Neuronal stem cell (in vitro differentiated cells): Measurements from ENCODE around the gene AMZ1.
"Not testable (repeated sequence)": the region's sequence is repeated elsewhere in the genome, so short reads cannot be mapped to it uniquely, and the experiment has no call there.

Source experiments
- DNase-seq: peaks from one replicate; pipeline ENCODE4 v3.0.0-alpha.2; 2013; ENCODE audit warnings: low spot score
- H2AFZ ChIP-seq: one replicate; pipeline ENCODE4 v1.6.1; 2013; ENCODE audit warnings: mild to moderate bottlenecking, low read length, inconsistent platforms
- H2AK5ac ChIP-seq: 2 replicates; pipeline ENCODE4 v1.6.1; 2013; ENCODE audit warnings: low read depth, mild to moderate bottlenecking, inconsistent platforms, low read length, moderate library complexity, mixed read lengths
- H2BK120ac ChIP-seq: 2 replicates; pipeline ENCODE4 v1.6.1; 2013; ENCODE audit warnings: low read depth, mild to moderate bottlenecking, inconsistent platforms, low read length, moderate library complexity, mixed read lengths
- H2BK12ac ChIP-seq: one replicate; pipeline ENCODE4 v1.6.1; 2013; ENCODE audit warnings: low read length, inconsistent platforms
- H2BK15ac ChIP-seq: 2 replicates; pipeline ENCODE4 v1.6.1; 2013; ENCODE audit warnings: mild to moderate bottlenecking, low read length, inconsistent platforms, mixed read lengths
- H2BK5ac ChIP-seq: one replicate; pipeline ENCODE4 v1.6.1; 2013; ENCODE audit warnings: inconsistent platforms, mild to moderate bottlenecking, low read length, moderate library complexity
- H3K14ac ChIP-seq: one replicate; pipeline ENCODE4 v1.6.1; 2013; ENCODE audit warnings: low read length, inconsistent platforms
- H3K18ac ChIP-seq: 2 replicates; pipeline ENCODE4 v1.6.1; 2013; ENCODE audit warnings: low read length, inconsistent platforms
- H3K23ac ChIP-seq: 2 replicates; pipeline ENCODE4 v1.6.1; 2013; ENCODE audit warnings: low read depth, mild to moderate bottlenecking, mixed read lengths, low read length, inconsistent platforms; ENCODE audit not compliant: poor library complexity
- H3K27ac ChIP-seq: replicated peaks from 3 replicates; pipeline ENCODE4 v1.5.1; 2013; ENCODE audit warnings: low read length, inconsistent platforms
- H3K27me3 ChIP-seq, 3 experiments: 2 replicates each; pipeline ENCODE4 v1.6.1; 2013; ENCODE audit warnings: low read length in 3 of 3, mild to moderate bottlenecking in 2 of 3, inconsistent platforms in 1 of 3, low read depth in 1 of 3, mixed read lengths in 1 of 3, moderate library complexity in 1 of 3; ENCODE audit not compliant: control insufficient read depth in 3 of 3, insufficient read depth in 3 of 3
- H3K36me3 ChIP-seq, 2 donors: replicated peaks in 1 of 2; 2 replicates each; pipeline ENCODE4 v1.6.1; 2013; ENCODE audit warnings: low read length in 2 of 2; ENCODE audit not compliant: control insufficient read depth in 2 of 2, insufficient read depth in 2 of 2
- H3K4ac ChIP-seq: 2 replicates; pipeline ENCODE4 v1.6.1; 2013; ENCODE audit warnings: inconsistent platforms, mild to moderate bottlenecking, low read length, moderate library complexity
- H3K4me1 ChIP-seq, 2 donors: 1 replicate in 1 of 2; 2 replicates in 1 of 2; pipeline ENCODE4 v1.6.1; 2013; ENCODE audit warnings: low read length in 2 of 2, low read depth in 1 of 2; ENCODE audit not compliant: control insufficient read depth in 2 of 2, insufficient read depth in 1 of 2
- H3K4me2 ChIP-seq: one replicate; pipeline ENCODE4 v1.6.1; 2013; ENCODE audit warnings: mild to moderate bottlenecking, low read length, inconsistent platforms; ENCODE audit not compliant: insufficient read depth, poor library complexity, severe bottlenecking
- H3K4me3 ChIP-seq, 2 donors: 2 replicates each; pipeline ENCODE4 v1.5.1; 2013; ENCODE audit warnings: low read length in 2 of 2, mild to moderate bottlenecking in 2 of 2, inconsistent platforms in 1 of 2, moderate library complexity in 1 of 2
- H3K79me1 ChIP-seq: one replicate; pipeline ENCODE4 v1.6.1; 2013; ENCODE audit warnings: low read depth, mild to moderate bottlenecking, inconsistent platforms, low read length, moderate library complexity
- H3K9ac ChIP-seq: one replicate; pipeline ENCODE4 v1.6.1; 2013; ENCODE audit warnings: mild to moderate bottlenecking, low read depth, low read length, inconsistent platforms; ENCODE audit not compliant: poor library complexity
- H3K9me3 ChIP-seq, 2 donors: replicated peaks in 1 of 2; 2 replicates each; pipeline versions ENCODE3 to v1.6.1; 2013; ENCODE audit warnings: low read length in 2 of 2, mild to moderate bottlenecking in 2 of 2, inconsistent platforms in 1 of 2, low read depth in 1 of 2, mixed read lengths in 1 of 2, moderate library complexity in 1 of 2; ENCODE audit not compliant: control insufficient read depth in 2 of 2, insufficient read depth in 1 of 2
- H4K8ac ChIP-seq: one replicate; pipeline ENCODE4 v1.6.1; 2013; ENCODE audit warnings: low read depth, mild to moderate bottlenecking, inconsistent platforms, low read length, moderate library complexity
- H4K91ac ChIP-seq: one replicate; pipeline ENCODE4 v1.6.1; 2013; ENCODE audit warnings: low read length, low read depth, mild to moderate bottlenecking, inconsistent platforms; ENCODE audit not compliant: poor library complexity
- WGBS, 2 donors: extraction: QIAGEN DNeasy Blood & Tissue Kit; methylation state at CpG; one replicate each; pipeline ENCODE4 v1.1.7; 2013; ENCODE audit warnings: missing lambda C conversion rate in 2 of 2, mixed read lengths in 1 of 2; ENCODE audit not compliant: insufficient read length in 2 of 2, insufficient replicate concordance in 1 of 2; ENCODE audit errors: extremely low coverage in 2 of 2; 5-methylcytosine and 5-hydroxymethylcytosine counted together

AMZ1 gene

DNA sequence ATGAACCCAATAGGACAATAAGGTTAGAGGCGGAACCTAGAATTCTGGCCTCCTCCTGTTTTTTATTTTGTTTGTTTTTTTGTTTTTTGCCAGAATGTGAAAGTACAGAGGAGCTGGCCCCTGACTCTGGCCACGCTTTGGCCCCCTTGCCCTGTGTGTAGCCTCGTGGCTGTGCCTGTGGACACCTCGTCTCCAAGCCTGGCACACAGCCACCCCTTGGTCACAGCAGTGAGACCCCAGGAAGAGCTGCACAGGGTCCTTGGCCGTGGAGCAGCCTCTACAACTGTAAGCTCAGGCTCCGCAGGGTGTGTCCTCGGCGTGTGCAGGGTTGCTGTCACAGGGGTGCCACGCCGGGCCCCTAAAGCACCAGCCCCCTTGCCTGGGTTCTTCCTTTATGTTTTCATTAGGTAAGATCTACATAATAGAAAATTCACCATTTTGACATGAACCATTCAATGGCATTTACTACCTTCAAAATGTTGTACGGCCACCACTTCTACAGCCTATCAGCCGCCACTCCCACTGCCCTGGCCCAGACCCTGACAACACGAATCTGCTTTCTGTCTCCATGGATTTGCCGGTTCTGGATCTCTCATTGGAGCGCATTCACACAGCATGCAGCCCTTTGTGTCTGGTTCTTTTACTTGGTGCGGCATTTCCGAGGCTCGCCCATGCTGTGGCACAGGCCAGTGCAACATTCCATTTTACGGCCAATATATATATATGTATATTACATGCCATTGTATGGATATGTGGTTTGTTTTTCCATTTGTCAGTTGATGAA lies 51.0 kb downstream of the AMZ1 start:
- Histone ChIP-seq H3K4ac (no peak overlapping the region), H3K9me3 (peaks cover 4 to 21% of the 10 kb centered on the region in 2 donors), H2BK15ac (no peak overlapping the region), H3K4me3 (no peak overlapping the region), H4K8ac (no peak overlapping the region), H3K23ac (no peak overlapping the region), H2AFZ (no peak overlapping the region), H3K4me1 (peaks cover 2 to 3% of the 10 kb centered on the region in 2 donors), H3K4me2 (no peak overlapping the region), H2BK120ac (no peak overlapping the region), H2BK5ac (no peak overlapping the region), H2AK5ac (no peak overlapping the region), H3K9ac (no peak overlapping the region), H2BK12ac (no peak overlapping the region), H3K27ac (no peak overlapping the region), H3K14ac (peak overlapping the region; percentile 26), H3K27me3 (no peaks in the 10 kb centered on the region), H3K18ac (no peak overlapping the region), H4K91ac (no peak overlapping the region), H3K79me1 (peaks cover 14% of the 10 kb centered on the region), H3K36me3 (peaks cover 2 to 11% of the 10 kb centered on the region in 2 donors)
- WGBS, 2 donors, result no CpG with 5 or more reads among the region's 19 CpGs
- DNase-seq, result no peak

DNA sequence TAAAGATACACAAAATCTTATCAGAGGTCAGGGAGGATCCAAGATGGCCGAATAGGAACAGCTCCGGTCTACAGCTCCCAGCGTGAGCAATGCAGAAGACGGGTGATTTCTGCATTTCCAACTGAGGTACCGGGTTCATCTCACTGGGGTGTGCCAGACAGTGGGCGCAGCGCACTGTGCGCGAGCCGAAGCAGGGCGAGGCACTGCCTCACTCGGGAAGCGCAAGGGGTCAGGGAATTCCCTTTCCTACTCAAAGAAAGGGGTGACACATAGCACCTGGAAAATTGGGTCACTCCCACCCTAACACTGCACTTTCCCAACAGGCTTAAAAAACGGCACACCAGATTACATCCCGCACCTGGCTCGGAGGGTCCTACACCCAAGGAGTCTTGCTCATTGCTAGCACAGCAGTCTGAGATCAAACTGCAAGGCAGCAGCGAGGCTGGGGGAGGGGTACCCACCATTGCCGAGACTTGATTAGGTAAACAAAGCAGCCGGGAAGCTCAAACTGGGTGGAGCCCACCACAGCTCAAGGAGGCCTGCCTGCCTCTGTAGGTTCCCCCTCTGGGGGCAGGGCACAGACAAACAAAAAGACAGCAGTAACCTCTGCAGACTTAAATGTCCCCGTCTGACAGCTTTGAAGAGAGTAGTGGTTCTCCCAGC lies 55.7 kb downstream of the AMZ1 start:
- peaks cover 2 to 11% of the 10 kb centered on the region in 2 donors for H3K36me3 ChIP-seq
- not testable (repeated sequence) for H3K14ac ChIP-seq, H4K91ac ChIP-seq, H3K27ac ChIP-seq, H3K4ac ChIP-seq, H2BK5ac ChIP-seq, H2BK15ac ChIP-seq, H3K4me3 ChIP-seq, H2AFZ ChIP-seq, H2BK12ac ChIP-seq, H3K27me3 ChIP-seq, H2BK120ac ChIP-seq, H2AK5ac ChIP-seq, H3K23ac ChIP-seq, H4K8ac ChIP-seq, H3K9ac ChIP-seq, H3K4me1 ChIP-seq, H3K18ac ChIP-seq, H3K4me2 ChIP-seq, H3K79me1 ChIP-seq, DNase-seq
- WGBS, 2 donors, result no CpG with 5 or more reads among the region's 20 CpGs
- peaks cover 2 to 16% of the 10 kb centered on the region in 2 donors for H3K9me3 ChIP-seq

DNA sequence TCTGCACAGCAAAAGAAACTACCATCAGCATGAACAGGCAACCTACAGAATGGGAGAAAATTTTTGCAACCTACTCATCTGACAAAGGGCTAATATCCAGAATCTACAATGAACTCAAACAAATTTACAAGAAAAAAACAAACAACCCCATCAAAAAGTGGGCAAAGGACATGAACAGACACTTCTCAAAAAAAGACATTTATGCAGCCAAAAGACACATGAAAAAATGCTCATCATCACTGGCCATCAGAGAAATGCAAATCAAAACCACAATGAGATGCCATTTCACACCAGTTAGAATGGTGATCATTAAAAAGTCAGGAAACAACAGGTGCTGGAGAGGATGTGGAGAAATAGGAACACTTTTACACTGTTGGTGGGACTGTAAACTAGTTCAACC lies 60.7 kb downstream of the AMZ1 start:
- H3K27ac ChIP-seq, H3K27me3 ChIP-seq, H3K79me1 ChIP-seq, H2BK15ac ChIP-seq, H2BK12ac ChIP-seq, H3K4me2 ChIP-seq, H3K36me3 ChIP-seq, H3K9me3 ChIP-seq, H3K4ac ChIP-seq, H2BK120ac ChIP-seq, H3K9ac ChIP-seq, H2BK5ac ChIP-seq, H4K8ac ChIP-seq, H3K4me3 ChIP-seq, H3K23ac ChIP-seq, H2AFZ ChIP-seq, H3K18ac ChIP-seq, H3K4me1 ChIP-seq, H3K14ac ChIP-seq, DNase-seq, H2AK5ac ChIP-seq, H4K91ac ChIP-seq: not testable (repeated sequence)

DNA sequence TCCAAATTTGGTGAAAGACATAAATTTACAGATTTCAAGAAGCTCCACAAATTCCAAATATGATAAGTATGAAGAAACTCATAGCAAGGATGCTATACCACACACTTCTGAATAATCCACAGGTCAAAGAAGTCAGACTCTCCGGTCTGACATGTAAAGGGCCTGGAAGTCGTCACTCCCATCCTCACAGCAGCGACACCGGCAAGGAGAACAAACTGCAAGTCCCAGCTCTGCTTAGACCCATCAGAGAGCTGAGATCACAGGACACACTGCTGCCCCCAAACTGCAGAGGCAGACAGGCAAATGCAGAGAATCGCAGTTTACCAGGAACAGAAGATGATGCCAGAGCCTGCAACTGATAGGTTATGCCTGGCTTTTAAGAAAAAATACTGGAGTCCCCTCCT lies 62.0 kb downstream of the AMZ1 start:
- no peak overlapping the region for H4K91ac ChIP-seq
- no peak overlapping the region for H3K27ac ChIP-seq
- no peak overlapping the region for H2AK5ac ChIP-seq
- H2BK12ac ChIP-seq, result no peak overlapping the region
- no peak for DNase-seq
- no CpG with 5 or more reads among the region's 5 CpGs for WGBS, 2 donors
- H3K4me2 ChIP-seq, result no peak overlapping the region
- no peak overlapping the region for H3K14ac ChIP-seq
- no peak overlapping the region for H3K4ac ChIP-seq
- no peak overlapping the region for H2BK5ac ChIP-seq
- H3K23ac ChIP-seq, result no peak overlapping the region
- H3K4me1 ChIP-seq, result no peaks in the 10 kb centered on the region
- H3K18ac ChIP-seq, result no peak overlapping the region
- H3K36me3 ChIP-seq, result peaks cover 0 to 2% of the 10 kb centered on the region in 2 donors
- no peaks in the 10 kb centered on the region for H3K79me1 ChIP-seq
- no peak overlapping the region for H4K8ac ChIP-seq
- H2AFZ ChIP-seq, result no peak overlapping the region
- peak overlapping the region in 1 of 2 donors; percentile 15 for H3K4me3 ChIP-seq
- no peak overlapping the region for H3K9ac ChIP-seq
- no peaks in the 10 kb centered on the region for H3K27me3 ChIP-seq
- H3K9me3 ChIP-seq, result peaks cover 0 to 7% of the 10 kb centered on the region in 2 donors
- H2BK120ac ChIP-seq, result no peak overlapping the region
- no peak overlapping the region for H2BK15ac ChIP-seq
